CD4-positive, alpha-beta T cell treated with Interleukin-6 at 100 ng/mL for 8 hours (primary cell): ENCODE results near the gene GOLT1A.

Experiments
- DNase-seq: peaks from one replicate; pipeline ENCODE4 v3.0.0-alpha.2; 2020; ENCODE audit warnings: mixed read lengths, low spot score

Gene GOLT1A

GRCh38 chr1:204154568-204155255 is 59.1 kb downstream of the GOLT1A start:
- no peak for DNase-seq

DNA sequence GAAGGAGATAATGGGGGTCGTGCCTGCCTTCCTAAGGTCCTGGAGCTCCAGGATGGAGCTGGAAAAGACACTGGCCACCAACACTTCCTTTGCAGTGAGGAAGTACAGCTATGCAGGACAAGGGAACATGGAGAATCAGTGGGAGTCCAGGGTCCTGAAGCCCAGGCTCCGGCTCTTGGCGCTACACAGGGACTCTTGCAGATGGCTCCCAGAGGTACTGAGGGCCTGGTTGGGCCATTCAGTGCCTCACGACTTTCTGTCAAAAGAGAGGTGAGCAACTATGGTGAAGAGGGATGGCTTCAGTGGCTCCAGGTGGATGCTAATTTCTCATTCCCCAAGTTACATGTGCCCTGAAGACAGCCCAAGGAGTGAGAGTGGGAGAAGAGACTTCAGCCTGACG is 60.1 kb downstream of the GOLT1A start:
- DNase-seq, result no peak

DNA sequence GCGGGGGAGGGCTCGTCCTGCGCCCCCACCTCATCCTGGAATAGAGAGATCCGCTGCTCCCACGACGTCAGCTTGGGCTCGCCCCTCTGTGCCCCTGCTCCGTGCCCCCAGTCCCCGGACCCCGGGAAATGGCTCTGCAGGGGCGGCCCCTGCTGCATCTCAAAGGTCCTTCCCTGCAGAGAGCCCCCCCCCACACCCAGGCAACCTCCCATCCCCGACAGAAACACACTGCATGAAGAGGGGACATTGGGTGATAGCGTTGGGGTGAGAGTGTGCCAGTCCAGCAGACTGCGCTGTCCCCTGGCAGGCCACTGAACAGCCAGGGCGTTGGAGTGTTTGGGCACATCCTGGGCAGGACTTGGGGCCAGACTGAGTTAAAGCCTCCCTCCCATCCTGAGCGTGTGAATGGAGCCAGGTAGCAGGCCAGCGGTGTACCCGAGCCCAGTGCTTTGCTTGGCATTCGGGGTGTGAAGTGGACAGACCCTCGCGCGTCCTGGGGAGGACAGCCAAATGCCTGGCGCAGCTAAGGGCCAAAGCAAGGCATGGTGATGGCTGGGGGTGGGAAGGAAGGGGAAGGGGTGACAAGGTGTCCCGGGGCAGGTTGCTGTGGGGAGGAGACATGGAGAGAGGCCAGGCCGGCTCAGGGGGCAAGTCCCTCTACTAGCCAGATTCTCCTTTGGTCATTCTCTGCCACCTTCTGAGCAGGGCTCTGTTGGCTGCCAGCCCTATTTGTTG is 61.3 kb downstream of the GOLT1A start:
- no peak for DNase-seq

DNA sequence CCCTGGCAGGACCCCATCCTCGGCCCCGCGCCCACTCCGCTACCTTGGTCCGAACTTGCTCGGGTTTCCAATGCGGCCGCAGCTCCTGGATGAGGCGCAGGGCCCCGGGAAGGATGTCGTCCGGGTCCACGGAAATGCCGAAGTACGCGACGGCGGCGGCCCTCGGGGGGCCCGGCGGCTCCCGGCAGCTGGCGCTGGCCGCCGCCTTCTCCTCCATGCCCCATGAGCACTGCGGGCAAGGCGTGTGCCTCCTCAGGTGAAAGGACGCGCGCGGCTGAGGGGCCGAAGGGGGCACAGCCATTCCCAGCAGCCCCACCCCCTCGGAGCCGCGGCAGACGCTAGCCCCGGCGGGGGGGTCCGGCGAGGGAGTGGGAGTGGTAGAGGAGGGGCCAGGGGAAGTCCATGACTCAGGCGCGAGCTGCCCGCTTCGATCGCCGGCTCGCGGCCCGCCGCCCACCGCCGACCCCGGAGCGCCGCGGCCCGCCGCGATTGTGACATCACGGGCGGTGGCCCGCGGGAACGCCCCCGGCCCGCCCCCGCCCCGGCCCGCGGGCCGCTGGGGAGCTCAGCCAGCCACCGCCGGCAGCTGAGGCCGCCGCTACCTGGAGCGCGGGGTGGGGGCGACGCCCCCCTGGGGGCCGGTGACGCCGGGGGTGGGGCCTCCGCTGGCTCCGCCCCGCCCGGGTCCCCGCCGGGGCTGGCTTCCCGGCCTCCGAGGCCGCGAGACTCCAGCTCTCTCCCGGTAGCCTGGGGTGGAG is 62.1 kb downstream of the GOLT1A start, which contains the start of gene ETNK2:
Gene ETNK2 (minus strand): TSS at position 493 of the 758 bp plus-strand sequence. CDS start 192 bp downstream, at position 301.
- peak; percentile 43 for DNase-seq

- no peak for DNase-seq
These were observed 62.9 kb downstream of the GOLT1A start for GRCh38 chr1:204150702-204151551.

DNA sequence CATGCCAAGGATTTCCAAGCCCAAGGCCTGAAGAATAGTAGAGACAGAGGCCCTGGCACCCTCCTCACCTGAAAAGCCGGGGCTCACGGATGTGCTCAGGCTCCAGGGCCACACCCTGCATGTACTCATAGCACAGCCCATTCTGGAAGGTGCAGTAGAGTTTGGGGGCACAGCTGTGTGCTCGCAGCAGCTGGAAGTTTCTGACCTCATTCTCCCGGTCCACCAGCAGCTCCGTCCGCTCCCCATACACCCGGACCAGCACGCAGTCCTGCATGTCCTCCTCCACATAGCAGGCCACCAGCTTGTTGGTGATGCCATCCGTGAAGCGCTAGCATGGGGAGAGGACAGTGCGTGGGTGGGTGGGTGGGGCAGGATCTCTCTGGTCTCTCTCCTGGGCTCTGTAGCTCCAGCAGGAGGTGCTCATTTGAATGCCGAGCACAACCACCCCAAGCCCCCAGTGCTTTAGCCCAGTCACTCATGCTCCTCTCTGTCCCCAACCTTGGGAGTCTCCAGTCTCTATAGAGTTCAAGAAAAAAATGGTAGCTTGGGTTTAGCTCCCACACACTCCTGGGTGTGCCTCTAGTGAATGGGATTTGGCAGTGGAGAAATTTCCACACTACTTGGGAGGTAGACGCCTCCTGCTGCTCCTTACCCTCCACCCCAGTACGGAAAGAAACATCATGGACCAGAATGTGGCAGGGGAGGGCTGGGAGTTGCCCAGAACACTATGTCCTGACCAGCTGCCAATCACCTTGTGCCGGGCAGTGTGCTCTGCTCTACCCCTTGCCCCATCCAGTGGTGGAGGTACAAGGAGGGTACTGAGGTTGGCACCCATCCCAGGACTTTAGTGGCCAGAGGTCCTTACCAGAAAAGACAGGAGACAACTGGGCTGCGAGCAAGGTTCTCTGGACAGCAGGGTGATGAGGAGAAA is 63.9 kb downstream of the GOLT1A start:
- no peak for DNase-seq

DNA sequence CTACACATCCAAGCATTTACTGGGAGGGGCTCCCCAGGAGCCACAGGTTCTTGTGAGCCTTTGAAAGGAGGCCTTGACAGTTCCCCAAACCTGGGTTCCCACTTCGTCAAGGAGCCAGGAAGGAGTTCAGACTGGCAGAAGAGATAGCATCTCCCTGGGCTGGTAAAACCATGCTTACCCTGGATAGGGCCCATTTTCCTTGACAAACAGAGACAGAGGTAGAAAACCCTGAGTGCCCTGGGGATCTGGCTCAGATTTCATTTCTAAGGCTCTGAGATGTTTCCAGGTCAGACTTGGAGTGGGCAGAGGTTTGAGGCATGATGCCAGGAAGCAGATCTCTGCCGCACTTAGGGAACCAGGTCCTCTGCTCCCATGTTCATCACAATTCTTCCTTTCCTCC is 64.7 kb downstream of the GOLT1A start:
- no peak for DNase-seq
